ENCODE results near the gene SRSF2. TPM values are rescaled to one million over a fixed set of nuclear protein-coding genes. Genes with fewer than 3 reads are reported as not detected.
"Not testable (repeated sequence)": the region's sequence is repeated elsewhere in the genome, so short reads cannot be mapped to it uniquely, and the experiment has no call there.

Gene SRSF2
- total RNA-seq, 4 donors from 2014 or later = 127 to 753 (median 167) TPM

- Histone ChIP-seq H3K27ac (no peak overlapping the region), H3K4me3 (no peak overlapping the region), H3K9me3 (no peaks in the 10 kb centered on the region), H3K36me3 (no peaks in the 10 kb centered on the region), H3K4me1 (no peaks in the 10 kb centered on the region), H3K27me3 (no peaks in the 10 kb centered on the region)
- TF ChIP-seq POLR2A (IDR thresholded peaks at IDR 0.05) = no peak
- no peak for TF ChIP-seq CTCF (IDR thresholded peaks at IDR 0.05)
- intact Hi-C loops (cut with DNase I; ENCODE audit: low total_unique reads) = loop anchor here (10.0 kb wide), 1 partner anchor 500 kb away; the partner anchor contains the start of gene RNF157
- DNase-seq = no peak
These were observed 7.6 kb upstream of the SRSF2 start for GRCh38 chr17:76744747-76745146.

- intact Hi-C loops (cut with DNase I; ENCODE audit: low total_unique reads) = loop anchor here (10.0 kb wide), 1 partner anchor 498 kb away; the partner anchor contains the start of gene RNF157
- Histone ChIP-seq H3K36me3 (no peaks in the 10 kb centered on the region), H3K27me3 (no peaks in the 10 kb centered on the region), H3K27ac (no peak overlapping the region), H3K4me3 (no peak overlapping the region), H3K4me1 (no peaks in the 10 kb centered on the region), H3K9me3 (no peaks in the 10 kb centered on the region)
- no peak for DNase-seq
- TF ChIP-seq CTCF (IDR thresholded peaks at IDR 0.05) = no peak
- no peak for TF ChIP-seq POLR2A (IDR thresholded peaks at IDR 0.05)
These were observed 5.8 kb upstream of the SRSF2 start for GRCh38 chr17:76742958-76743357.

- peaks cover 0 to 4% of the 10 kb centered on the region in 2 donors for H3K4me1 ChIP-seq
- H3K4me3 ChIP-seq = no peak overlapping the region
- no peaks in the 10 kb centered on the region for H3K27me3 ChIP-seq
- intact Hi-C loops (cut with DNase I; ENCODE audit: low total_unique reads) = loop anchor here (10.0 kb wide), 1 partner anchor 496 kb away; the partner anchor contains the start of gene RNF157
- no peaks in the 10 kb centered on the region for H3K9me3 ChIP-seq
- no peak overlapping the region for H3K27ac ChIP-seq
- TF ChIP-seq POLR2A (IDR thresholded peaks at IDR 0.05) (no peak), CTCF (IDR thresholded peaks at IDR 0.05) (no peak)
- no peaks in the 10 kb centered on the region for H3K36me3 ChIP-seq
- DNase-seq = no peak
These were observed 3.4 kb upstream of the SRSF2 start for GRCh38 chr17:76740329-76741118.

- intact Hi-C loops (cut with DNase I; ENCODE audit: low total_unique reads) = loop anchor here (10.0 kb wide), 1 partner anchor 495 kb away; the partner anchor contains the start of gene RNF157
- not testable (repeated sequence) for H3K27me3 ChIP-seq, DNase-seq, H3K36me3 ChIP-seq, H3K4me3 ChIP-seq, H3K9me3 ChIP-seq, H3K27ac ChIP-seq
- H3K4me1 ChIP-seq = peaks cover 4 to 13% of the 10 kb centered on the region in 2 donors
These were observed 2.5 kb upstream of the SRSF2 start for GRCh38 chr17:76739568-76740115.

GRCh38 chr17:76738468-76738850 lies 1.3 kb upstream of the SRSF2 start:
- no peak for DNase-seq
- Histone ChIP-seq H3K4me1 (peaks cover 14% of the 10 kb centered on the region in 2 donors), H3K27ac (peak overlapping the region; percentile 100), H3K9me3 (no peaks in the 10 kb centered on the region), H3K4me3 (peak overlapping the region; percentile 96 to 97), H3K36me3 (no peaks in the 10 kb centered on the region), H3K27me3 (no peaks in the 10 kb centered on the region)
- intact Hi-C loops (cut with DNase I; ENCODE audit: low total_unique reads) = no loop called here
- TF ChIP-seq POLR2A (IDR thresholded peaks at IDR 0.05) (no peak), CTCF (IDR thresholded peaks at IDR 0.05) (no peak)

Measured in uterus (tissue), 4 donors.